Endodermal cell (in vitro differentiated cells): ENCODE results near the gene CDAN1. TPM values are rescaled to one million over a fixed set of nuclear protein-coding genes. Genes with fewer than 3 reads are reported as not detected.

ENCODE experiments used
- DNase-seq: peaks from one replicate; pipeline ENCODE4 v3.0.0-alpha.2; 2017
- H3K27ac ChIP-seq: 2 replicates; pipeline ENCODE4 v1.5.1; 2013; ENCODE audit warnings: mild to moderate bottlenecking, low read depth, low read length, moderate library complexity
- H3K27me3 ChIP-seq: 2 replicates; pipeline ENCODE4 v1.6.1; 2013; ENCODE audit warnings: mild to moderate bottlenecking, low read length, moderate library complexity; ENCODE audit not compliant: insufficient read depth, control insufficient read depth, poor library complexity, severe bottlenecking
- H3K36me3 ChIP-seq: 2 replicates; pipeline ENCODE4 v1.7.0; 2013; ENCODE audit warnings: mild to moderate bottlenecking, low read length, moderate library complexity; ENCODE audit not compliant: control insufficient read depth, insufficient read depth
- H3K4me1 ChIP-seq: one replicate; pipeline ENCODE4 v1.7.0; 2013; ENCODE audit warnings: low read length; ENCODE audit not compliant: control insufficient read depth, insufficient read depth
- H3K4me3 ChIP-seq: 2 replicates; pipeline ENCODE4 v1.5.1; 2013; ENCODE audit warnings: mild to moderate bottlenecking, low read length, moderate library complexity
- H3K9ac ChIP-seq: 2 replicates; pipeline ENCODE4 v1.6.1; 2013; ENCODE audit warnings: mild to moderate bottlenecking, low read length, moderate library complexity; ENCODE audit not compliant: poor library complexity, severe bottlenecking; ENCODE audit errors: extremely low read depth
- H3K9me3 ChIP-seq: 2 replicates; pipeline ENCODE4 v1.6.1; 2013; ENCODE audit warnings: mild to moderate bottlenecking, low read length, moderate library complexity; ENCODE audit not compliant: control insufficient read depth
- H3K27ac Mint-ChIP-seq: 2 replicates; pipeline ENCODE4 v1.8.0; 2020; ENCODE audit warnings: mixed read lengths
- H3K27me3 Mint-ChIP-seq: 2 replicates; pipeline ENCODE4 v1.8.0; 2021; ENCODE audit warnings: mild to moderate bottlenecking, mixed read lengths; ENCODE audit not compliant: insufficient read depth
- H3K36me3 Mint-ChIP-seq: 2 replicates; pipeline ENCODE4 v1.8.0; 2020; ENCODE audit warnings: low read depth, mixed read lengths
- H3K4me1 Mint-ChIP-seq: 2 replicates; pipeline ENCODE4 v1.8.0; 2020; ENCODE audit warnings: mixed read lengths
- H3K4me3 Mint-ChIP-seq: 2 replicates; pipeline ENCODE4 v1.8.0; 2020; ENCODE audit warnings: mild to moderate bottlenecking, moderate library complexity, mixed read lengths
- H3K9me3 Mint-ChIP-seq: 2 replicates; pipeline ENCODE4 v1.8.0; 2020; ENCODE audit warnings: mild to moderate bottlenecking, mixed read lengths
- CTCF ChIP-seq: fragments of 200-600 bp; sonication (generic); conservative IDR thresholded peaks from 2 replicates; pipeline ENCODE4 v1.5.0; 2021; ENCODE audit warnings: antibody characterized with exemption, mild to moderate bottlenecking
- WGBS, 2 experiments: methylation state at CpG; one replicate each; pipeline versions ENCODE4 v1.1.5 to v1.1.7; 2013; ENCODE audit warnings: missing lambda C conversion rate in 2 of 2, mixed read lengths in 1 of 2; ENCODE audit not compliant: insufficient coverage in 1 of 2, insufficient read length in 1 of 2; 5-methylcytosine and 5-hydroxymethylcytosine counted together
- total RNA-seq, 2 donors: library from RNA; stranded (reverse); fragmentation: NEBNext Ultra II Directional in 1 of 2; extraction: Animal tissue kit (Norgen Biotek cat#: 25700) in 1 of 2; gene quantifications; 2 replicates in 1 of 2; 3 replicates in 1 of 2; pipeline ENCODE4 v1.2.1, GENCODE V29; 2021

Gene CDAN1
- total RNA-seq, 2 donors from 2014 or later: 26.5 to 38.2 TPM

DNA sequence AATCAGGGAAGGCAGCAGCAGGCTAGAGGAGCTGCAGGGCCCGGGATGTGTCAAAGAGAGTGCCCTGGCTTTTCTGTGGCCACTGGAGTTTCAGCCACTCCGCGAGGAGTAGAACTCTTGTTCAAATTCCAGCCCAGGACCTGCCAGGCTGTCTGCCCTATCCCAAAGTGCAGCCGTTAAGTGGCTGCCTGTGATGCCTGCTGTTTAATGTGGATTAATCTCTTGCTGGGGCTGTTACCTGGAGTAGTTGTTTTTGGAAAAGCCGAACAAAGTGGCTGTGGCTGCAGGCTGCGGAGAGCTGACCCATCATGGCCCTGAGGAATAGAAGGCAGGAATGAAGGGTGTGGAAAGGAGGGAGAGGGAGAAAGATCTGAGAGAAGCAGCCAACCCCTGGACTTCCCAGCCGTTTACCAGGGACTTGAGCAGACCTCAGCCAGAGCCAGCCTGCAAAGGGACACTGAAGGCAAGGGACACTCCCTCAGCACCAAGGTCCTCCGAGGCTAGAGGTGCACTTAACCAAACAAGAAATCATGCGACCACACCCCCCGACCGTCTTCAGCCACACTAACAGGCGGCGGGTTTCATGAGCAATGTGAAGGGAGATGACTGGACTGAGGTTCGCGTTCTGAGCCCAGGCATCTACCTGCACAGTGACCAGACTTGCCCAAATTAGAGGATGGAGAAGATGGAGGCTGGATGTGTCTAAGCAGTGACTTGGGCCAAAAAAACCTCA lies 4.7 kb downstream of the CDAN1 start:
- Histone ChIP-seq H3K27ac (no peak overlapping the region), H3K4me3 (no peak overlapping the region), H3K27me3 (no peaks in the 10 kb centered on the region), H3K4me1 (peaks cover 4% of the 10 kb centered on the region), H3K36me3 (peaks cover 54% of the 10 kb centered on the region), H3K9ac (no peak overlapping the region), H3K9me3 (no peaks in the 10 kb centered on the region)
- Mint-ChIP-seq H3K27ac (no peak overlapping the region), H3K4me3 (no peak overlapping the region), H3K9me3 (no peaks in the 10 kb centered on the region), H3K36me3 (peaks cover 60% of the 10 kb centered on the region), H3K27me3 (no peaks in the 10 kb centered on the region), H3K4me1 (peaks cover 2% of the 10 kb centered on the region)
- 93 to 96% methylated on average over 9 to 15 of the region's 15 CpGs for WGBS, 2 experiments
- DNase-seq: no peak
- TF ChIP-seq CTCF: no peak

GRCh38 chr15:42731461-42731860 lies 5.5 kb downstream of the CDAN1 start:
- no peak overlapping the region for H3K4me3 Mint-ChIP-seq
- no peak for DNase-seq
- peaks cover 2% of the 10 kb centered on the region for H3K4me1 Mint-ChIP-seq
- no peak overlapping the region for H3K27ac Mint-ChIP-seq
- TF ChIP-seq CTCF: no peak
- H3K36me3 Mint-ChIP-seq: peaks cover 63% of the 10 kb centered on the region
- H3K9ac ChIP-seq: no peak overlapping the region
- H3K27ac ChIP-seq: no peak overlapping the region
- peaks cover 62% of the 10 kb centered on the region for H3K36me3 ChIP-seq
- no peaks in the 10 kb centered on the region for H3K27me3 ChIP-seq
- H3K4me1 ChIP-seq: peaks cover 4% of the 10 kb centered on the region
- WGBS, 2 experiments: 82 to 92% methylated on average over 1 to 6 of the region's 6 CpGs
- H3K9me3 Mint-ChIP-seq: no peaks in the 10 kb centered on the region
- H3K4me3 ChIP-seq: no peak overlapping the region
- H3K9me3 ChIP-seq: no peaks in the 10 kb centered on the region
- no peaks in the 10 kb centered on the region for H3K27me3 Mint-ChIP-seq

- TF ChIP-seq CTCF: no peak
Observed at GRCh38 chr15:42730536-42730935, 6.4 kb downstream of the CDAN1 start.

More at GRCh38 chr15:42730536-42730935, 6.4 kb downstream of the CDAN1 start:
- no peaks in the 10 kb centered on the region for H3K27me3 Mint-ChIP-seq
- Histone ChIP-seq H3K4me3 (no peak overlapping the region), H3K27ac (no peak overlapping the region), H3K27me3 (no peaks in the 10 kb centered on the region), H3K9me3 (no peaks in the 10 kb centered on the region), H3K9ac (no peak overlapping the region), H3K36me3 (peaks cover 69% of the 10 kb centered on the region), H3K4me1 (peaks cover under 1% of the 10 kb centered on the region)
- no peak overlapping the region for H3K4me3 Mint-ChIP-seq
- no peaks in the 10 kb centered on the region for H3K9me3 Mint-ChIP-seq
- H3K4me1 Mint-ChIP-seq: no peaks in the 10 kb centered on the region
- no peak overlapping the region for H3K27ac Mint-ChIP-seq
- 97% methylated on average over 12 to 14 of the region's 14 CpGs for WGBS, 2 experiments
- DNase-seq: no peak
- H3K36me3 Mint-ChIP-seq: peaks cover 69% of the 10 kb centered on the region
